H1 (cell line): Measurements from ENCODE around the gene LY6G5C. TPM values are rescaled to one million over a fixed set of nuclear protein-coding genes. Genes with fewer than 3 reads are reported as not detected.

Experiments used
- CEBPB ChIP-seq: IDR thresholded peaks from 2 replicates; pipeline ENCODE4 v1.6.1; 2012; ENCODE audit warnings: low read depth, low read length
- CREB1 ChIP-seq: IDR thresholded peaks from 2 replicates; pipeline ENCODE4 v1.6.1; 2012; ENCODE audit warnings: inconsistent platforms
- GTF2F1 ChIP-seq: IDR thresholded peaks from 2 replicates; pipeline ENCODE4 v1.6.1; 2012; ENCODE audit warnings: low read depth, low read length, improper control_type of control experiment, borderline replicate concordance
- HDAC2 ChIP-seq, 2 experiments: fragments of 300-600 bp in 1 of 2; sonication (generic) in 1 of 2; IDR thresholded peaks; 2 replicates each; pipeline ENCODE4 v1.6.1; 2011 to 2012; ENCODE audit warnings: low read depth in 2 of 2, low read length in 2 of 2, mild to moderate bottlenecking in 2 of 2, moderate library complexity in 2 of 2, borderline replicate concordance in 1 of 2, inconsistent platforms in 1 of 2
- NRF1 ChIP-seq: IDR thresholded peaks from 2 replicates; pipeline ENCODE4 v1.6.1; 2011; ENCODE audit warnings: mild to moderate bottlenecking, low read depth, low read length, improper control_type of control experiment
- SP1 ChIP-seq: IDR thresholded peaks from 2 replicates; pipeline ENCODE4 v1.6.1; 2011; ENCODE audit warnings: low read depth, low read length
- TEAD4 ChIP-seq: IDR thresholded peaks from 2 replicates; pipeline ENCODE4 v1.6.1; 2012; ENCODE audit warnings: low read depth, low read length, inconsistent platforms, mixed read lengths
- polyA plus RNA-seq, 7 experiments: library from polyadenylated mRNA; depleted of rRNA in 3 of 7; stranded (reverse) in 5 of 7; unstranded in 2 of 7; fragments of >200 nt in 5 of 7; fragments of 200-250 nt in 2 of 7; gene quantifications; 1 replicate in 5 of 7; 2 replicates in 1 of 7; 4 replicates in 1 of 7; pipeline versions ENCODE4 v1.2.1 to v1.2.3, GENCODE V29; 2011 to 2013; ENCODE audit warnings: missing spikeins in 2 of 7, mixed read lengths in 2 of 7
- total RNA-seq: library from RNA; stranded (reverse); fragmentation: NEBNext Ultra II Directional; extraction: Animal tissue kit (Norgen Biotek cat#: 25700); gene quantifications from 2 replicates; pipeline ENCODE4 v1.2.1, GENCODE V29; 2021

The LY6G5C gene
- total and polyA plus RNA-seq, 2 of the 8 experiments (the other 6 are each of a cell fraction or from before 2014, with no cell fraction given) = 1.1 to 1.8 TPM

DNA sequence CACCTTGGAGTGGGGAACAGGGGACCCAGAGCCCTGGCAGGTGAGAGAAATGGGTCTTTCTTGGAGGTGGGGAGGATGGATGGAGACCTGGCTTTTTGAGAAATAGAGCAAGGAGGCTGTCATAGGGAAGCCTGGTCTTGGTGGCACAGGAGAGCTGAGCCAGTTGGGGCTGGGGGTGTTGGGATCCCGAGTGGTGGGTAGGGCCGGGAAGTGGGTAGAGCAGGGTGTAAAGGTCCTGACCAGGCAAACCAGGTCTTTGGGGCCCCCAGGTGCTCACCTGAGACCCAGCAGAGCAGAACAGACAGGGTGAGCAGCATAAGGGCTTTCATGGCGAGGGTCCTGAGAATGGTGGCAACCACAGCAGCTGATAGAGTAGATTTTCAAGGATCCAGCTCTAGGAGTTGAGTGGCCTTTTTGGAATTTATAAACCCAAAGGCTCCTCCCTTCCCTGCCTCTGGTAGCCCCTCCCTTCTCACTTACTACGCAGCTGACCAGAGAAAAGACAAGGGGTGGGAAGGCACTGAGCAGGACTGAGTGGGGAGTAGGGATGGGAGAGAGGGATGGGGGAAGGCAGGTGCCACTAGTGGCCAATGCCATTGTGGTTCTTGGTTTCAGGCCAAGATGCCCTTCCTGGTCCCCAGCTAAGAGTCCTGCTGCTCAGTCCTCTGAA is 40.6 kb upstream of the LY6G5C start, which contains the start of gene LY6G6C (continued):
- TF ChIP-seq HDAC2 (IDR thresholded peaks at IDR 0.05; ENCODE audit: borderline replicate concordance in 1 of 2, low read depth in 2 of 2, low read length in 2 of 2) = no peak
- TF ChIP-seq TEAD4 = no peak
- TF ChIP-seq GTF2F1 = no peak
- TF ChIP-seq NRF1 = no peak
- TF ChIP-seq SP1 = no peak
- TF ChIP-seq CREB1 = no peak
- TF ChIP-seq CEBPB = no peak
